ENCODE data around the gene LRRC7.

Gene LRRC7

GRCh38 chr1:70061231-70061630, 493.5 kb downstream of the LRRC7 start:
- no peaks in the 10 kb centered on the region for H3K36me3 ChIP-seq (ENCODE audit: insufficient read depth, low read length)
- H3K4me1 ChIP-seq (ENCODE audit: insufficient read depth, low read length, poor library complexity, severe bottlenecking), result no peaks in the 10 kb centered on the region
- H3K9me3 ChIP-seq (ENCODE audit: insufficient read depth, low read depth, low read length), result no peaks in the 10 kb centered on the region
- no peaks in the 10 kb centered on the region for H4K20me1 ChIP-seq (ENCODE audit: insufficient read depth, low read length, poor library complexity, severe bottlenecking)
- H3K9me2 ChIP-seq (replicated peaks; ENCODE audit: low read depth, low read length), result no peaks in the 10 kb centered on the region
- TF ChIP-seq, protein P1, sequence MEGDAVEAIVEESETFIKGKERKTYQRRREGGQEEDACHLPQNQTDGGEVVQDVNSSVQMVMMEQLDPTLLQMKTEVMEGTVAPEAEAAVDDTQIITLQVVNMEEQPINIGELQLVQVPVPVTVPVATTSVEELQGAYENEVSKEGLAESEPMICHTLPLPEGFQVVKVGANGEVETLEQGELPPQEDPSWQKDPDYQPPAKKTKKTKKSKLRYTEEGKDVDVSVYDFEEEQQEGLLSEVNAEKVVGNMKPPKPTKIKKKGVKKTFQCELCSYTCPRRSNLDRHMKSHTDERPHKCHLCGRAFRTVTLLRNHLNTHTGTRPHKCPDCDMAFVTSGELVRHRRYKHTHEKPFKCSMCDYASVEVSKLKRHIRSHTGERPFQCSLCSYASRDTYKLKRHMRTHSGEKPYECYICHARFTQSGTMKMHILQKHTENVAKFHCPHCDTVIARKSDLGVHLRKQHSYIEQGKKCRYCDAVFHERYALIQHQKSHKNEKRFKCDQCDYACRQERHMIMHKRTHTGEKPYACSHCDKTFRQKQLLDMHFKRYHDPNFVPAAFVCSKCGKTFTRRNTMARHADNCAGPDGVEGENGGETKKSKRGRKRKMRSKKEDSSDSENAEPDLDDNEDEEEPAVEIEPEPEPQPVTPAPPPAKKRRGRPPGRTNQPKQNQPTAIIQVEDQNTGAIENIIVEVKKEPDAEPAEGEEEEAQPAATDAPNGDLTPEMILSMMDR (conservative IDR thresholded peaks at IDR 0.05; ENCODE audit: low read length), result no peak
- no peak for TF ChIP-seq EZH2phosphoT487 (IDR thresholded peaks at IDR 0.05; ENCODE audit: borderline replicate concordance)
- H2AFZ ChIP-seq (ENCODE audit: low read length), result no peak overlapping the region
- no peak overlapping the region for H3K9ac ChIP-seq (ENCODE audit: low read depth, low read length, poor library complexity, severe bottlenecking)
- no peak overlapping the region for H3K4me3 ChIP-seq (ENCODE audit: low read length, poor library complexity, severe bottlenecking)
- no peak overlapping the region for H3K4me2 ChIP-seq (ENCODE audit: low read depth, low read length, poor library complexity, severe bottlenecking)
- no peaks in the 10 kb centered on the region for H3K79me2 ChIP-seq (ENCODE audit: insufficient read depth, low read length)
- H3K27me3 ChIP-seq (ENCODE audit: insufficient read depth, low read length, poor library complexity, severe bottlenecking), result no peaks in the 10 kb centered on the region
- H3F3A ChIP-seq (ENCODE audit: low read depth), result no peaks in the 10 kb centered on the region

DNA sequence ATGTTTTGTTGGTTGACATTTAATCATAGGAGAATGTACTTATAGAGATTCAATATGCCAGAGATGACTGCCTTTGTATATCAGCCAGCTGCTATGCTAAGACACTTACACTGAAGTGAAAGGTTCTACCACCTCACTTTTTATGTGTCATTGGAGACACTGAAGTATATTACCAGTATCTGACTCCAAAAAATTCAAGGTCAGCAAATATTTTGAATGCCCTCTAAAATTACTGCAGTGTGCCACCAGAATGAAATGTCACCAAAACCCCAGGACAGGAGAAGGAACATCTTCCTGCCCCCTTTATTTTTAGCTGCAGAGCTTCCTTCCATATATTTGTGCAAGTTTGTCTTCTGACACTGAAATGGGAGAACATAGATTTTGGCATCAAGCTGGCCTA, 496.1 kb downstream of the LRRC7 start:
- Histone ChIP-seq H2AFZ (ENCODE audit: low read length) (no peak overlapping the region), H3K9ac (ENCODE audit: low read depth, low read length, poor library complexity, severe bottlenecking) (no peak overlapping the region), H3K4me2 (ENCODE audit: low read depth, low read length, poor library complexity, severe bottlenecking) (no peak overlapping the region), H3K36me3 (ENCODE audit: insufficient read depth, low read length) (no peaks in the 10 kb centered on the region), H3K9me2 (replicated peaks; ENCODE audit: low read depth, low read length) (no peaks in the 10 kb centered on the region), H3K4me3 (ENCODE audit: low read length, poor library complexity, severe bottlenecking) (no peak overlapping the region), H3K4me1 (ENCODE audit: insufficient read depth, low read length, poor library complexity, severe bottlenecking) (no peaks in the 10 kb centered on the region), H3F3A (ENCODE audit: low read depth) (no peaks in the 10 kb centered on the region), H4K20me1 (ENCODE audit: insufficient read depth, low read length, poor library complexity, severe bottlenecking) (no peaks in the 10 kb centered on the region), H3K79me2 (ENCODE audit: insufficient read depth, low read length) (no peaks in the 10 kb centered on the region), H3K9me3 (ENCODE audit: insufficient read depth, low read depth, low read length) (no peaks in the 10 kb centered on the region), H3K27me3 (ENCODE audit: insufficient read depth, low read length, poor library complexity, severe bottlenecking) (no peaks in the 10 kb centered on the region)
- no peak for TF ChIP-seq EZH2phosphoT487 (IDR thresholded peaks at IDR 0.05; ENCODE audit: borderline replicate concordance)
- TF ChIP-seq, protein P1 (conservative IDR thresholded peaks at IDR 0.05; ENCODE audit: low read length), result no peak

- H3K36me3 ChIP-seq (ENCODE audit: insufficient read depth, low read length), result no peaks in the 10 kb centered on the region
- H3K27me3 ChIP-seq (ENCODE audit: insufficient read depth, low read length, poor library complexity, severe bottlenecking), result no peaks in the 10 kb centered on the region
- no peaks in the 10 kb centered on the region for H3K9me3 ChIP-seq (ENCODE audit: insufficient read depth, low read depth, low read length)
- TF ChIP-seq, protein P1 (conservative IDR thresholded peaks at IDR 0.05; ENCODE audit: low read length), result no peak
- TF ChIP-seq EZH2phosphoT487 (IDR thresholded peaks at IDR 0.05; ENCODE audit: borderline replicate concordance), result no peak
- no peak overlapping the region for H3K4me2 ChIP-seq (ENCODE audit: low read depth, low read length, poor library complexity, severe bottlenecking)
- H3K9ac ChIP-seq (ENCODE audit: low read depth, low read length, poor library complexity, severe bottlenecking), result no peak overlapping the region
- H3K9me2 ChIP-seq (replicated peaks; ENCODE audit: low read depth, low read length), result no peaks in the 10 kb centered on the region
- H3K79me2 ChIP-seq (ENCODE audit: insufficient read depth, low read length), result no peaks in the 10 kb centered on the region
- H2AFZ ChIP-seq (ENCODE audit: low read length), result no peak overlapping the region
- H3K4me1 ChIP-seq (ENCODE audit: insufficient read depth, low read length, poor library complexity, severe bottlenecking), result no peaks in the 10 kb centered on the region
- H3K4me3 ChIP-seq (ENCODE audit: low read length, poor library complexity, severe bottlenecking), result no peak overlapping the region
- no peaks in the 10 kb centered on the region for H3F3A ChIP-seq (ENCODE audit: low read depth)
- no peaks in the 10 kb centered on the region for H4K20me1 ChIP-seq (ENCODE audit: insufficient read depth, low read length, poor library complexity, severe bottlenecking)
Measured at GRCh38 chr1:70066711-70067110, 499.0 kb downstream of the LRRC7 start.
